Testis (tissue), 3 donors: ENCODE results near the gene WNK1. TPM values are rescaled to one million over a fixed set of nuclear protein-coding genes. Genes with fewer than 3 reads are reported as not detected.
"Not testable (repeated sequence)": the region's sequence is repeated elsewhere in the genome, so short reads cannot be mapped to it uniquely, and the experiment has no call there.

ENCODE experiments used
- DNase-seq: peaks from one replicate; pipeline ENCODE4 v3.0.0-alpha.2; 2019
- H3K27ac ChIP-seq, 2 donors: fragments of 200-600 bp; sonication (generic); one replicate each; pipeline ENCODE4 v1.5.1; 2019
- H3K27me3 ChIP-seq: fragments of 200-600 bp; sonication (generic); one replicate; pipeline ENCODE4 v1.5.1; 2019
- H3K36me3 ChIP-seq: fragments of 200-600 bp; sonication (generic); one replicate; pipeline ENCODE4 v1.5.1; 2017; ENCODE audit warnings: low read depth; ENCODE audit errors: missing control alignments
- H3K4me1 ChIP-seq: fragments of 200-600 bp; sonication (generic); one replicate; pipeline ENCODE4 v1.5.1; 2019
- H3K4me3 ChIP-seq, 2 donors: fragments of 200-600 bp; sonication (generic); one replicate each; pipeline ENCODE4 v1.5.1; 2017 to 2019
- H3K9me3 ChIP-seq: fragments of 200-600 bp; sonication (generic); one replicate; pipeline ENCODE4 v1.5.1; 2017
- CTCF ChIP-seq, 3 experiments: fragments of 450-650 bp in 2 of 3; fragments of 200-600 bp in 1 of 3; sonication (generic) in 1 of 3; IDR thresholded peaks; one replicate each; pipeline ENCODE4 v1.5.1; 2016 to 2019; ENCODE audit warnings: antibody characterized with exemption in 3 of 3, mild to moderate bottlenecking in 2 of 3, moderate library complexity in 1 of 3
- POLR2A ChIP-seq: fragments of 450-650 bp; IDR thresholded peaks from one replicate; pipeline ENCODE4 v1.6.1; 2017; ENCODE audit warnings: antibody characterized with exemption, mild to moderate bottlenecking, moderate library complexity
- WGBS, 2 donors: methylation state at CpG; one replicate each; pipeline ENCODE4 v1.1.5; 2018; 5-methylcytosine and 5-hydroxymethylcytosine counted together
- intact Hi-C: fragments of 100-400 bp; cut with DNase I; formaldehyde crosslinking; loops from one replicate; pipeline ENCODE4 v1.15.1; 2023; ENCODE audit warnings: low total_unique reads
- polyA plus RNA-seq: library from polyadenylated mRNA; stranded (reverse); fragments of 350-450 nt; fragmentation: Illumina TruSeq; extraction: RNeasy Lipid Tissue Mini Kit (QIAGEN cat#74804); gene quantifications from one replicate; pipeline ENCODE4 v1.2.3, GENCODE V29; 2014; ENCODE audit warnings: low read depth, low replicate concordance; ENCODE audit not compliant: insufficient read depth
- total RNA-seq, 2 donors: library from RNA; depleted of rRNA; stranded (reverse); fragments of >200 nt; gene quantifications; one replicate each; pipeline ENCODE4 v1.2.3, GENCODE V29; 2016

WNK1 gene
- total and polyA plus RNA-seq, 3 donors from 2014 or later = 152 to 276 (median 259) TPM

GRCh38 chr12:926641-927040 is 174.3 kb downstream of the WNK1 start:
- H3K4me1 ChIP-seq = no peaks in the 10 kb centered on the region
- DNase-seq = no peak
- H3K9me3 ChIP-seq = no peaks in the 10 kb centered on the region
- no peak overlapping the region for H3K4me3 ChIP-seq
- TF ChIP-seq CTCF (IDR thresholded peaks at IDR 0.05) (no peak), POLR2A (no peak)
- no peaks in the 10 kb centered on the region for H3K27me3 ChIP-seq
- WGBS, 2 donors = 87 to 96% methylated on average over 11 to 12 of the region's 12 CpGs
- intact Hi-C loops = no loop called here
- H3K36me3 ChIP-seq = no peaks in the 10 kb centered on the region
- H3K27ac ChIP-seq = no peak overlapping the region

- no peaks in the 10 kb centered on the region for H3K9me3 ChIP-seq
- TF ChIP-seq CTCF (IDR thresholded peaks at IDR 0.05) (no peak), POLR2A (no peak)
- no peaks in the 10 kb centered on the region for H3K27me3 ChIP-seq
- WGBS, 2 donors = 94 to 95% methylated on average over 5 of the region's 5 CpGs
- H3K27ac ChIP-seq = no peak overlapping the region
- H3K36me3 ChIP-seq = no peaks in the 10 kb centered on the region
- H3K4me3 ChIP-seq = no peak overlapping the region
- intact Hi-C loops = no loop called here
- no peaks in the 10 kb centered on the region for H3K4me1 ChIP-seq
- DNase-seq = no peak
Measured at GRCh38 chr12:931060-931459, 178.7 kb downstream of the WNK1 start.

DNA sequence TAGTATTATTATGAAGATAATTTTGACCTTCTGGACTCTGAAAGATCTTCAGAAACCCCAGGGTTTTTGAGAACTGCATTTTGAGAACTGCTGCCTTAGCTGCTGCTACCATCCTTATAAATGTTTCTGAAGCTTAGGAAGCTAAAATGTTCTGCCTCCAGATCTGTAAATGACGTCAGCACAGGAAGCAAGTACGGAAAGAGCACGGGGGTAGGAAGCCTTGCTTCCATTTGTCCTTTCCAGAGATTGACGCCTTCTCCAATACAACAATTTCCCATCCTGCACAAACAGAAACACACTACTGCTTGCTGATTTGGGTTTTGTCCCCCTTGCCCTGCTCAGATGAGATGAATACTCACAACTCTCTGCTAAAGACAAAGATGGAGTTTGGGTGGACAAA is 179.2 kb downstream of the WNK1 start:
- no peaks in the 10 kb centered on the region for H3K27me3 ChIP-seq
- H3K27ac ChIP-seq = no peak overlapping the region
- H3K4me1 ChIP-seq = no peaks in the 10 kb centered on the region
- TF ChIP-seq POLR2A (no peak), CTCF (IDR thresholded peaks at IDR 0.05) (no peak)
- no peaks in the 10 kb centered on the region for H3K9me3 ChIP-seq
- intact Hi-C loops = no loop called here
- H3K4me3 ChIP-seq = no peak overlapping the region
- no peak for DNase-seq
- 83 to 92% methylated on average over 4 of the region's 4 CpGs for WGBS, 2 donors
- no peaks in the 10 kb centered on the region for H3K36me3 ChIP-seq

- H3K27me3 ChIP-seq, H3K9me3 ChIP-seq, DNase-seq, H3K27ac ChIP-seq, H3K4me3 ChIP-seq, H3K4me1 ChIP-seq, intact Hi-C loops, H3K36me3 ChIP-seq: not testable (repeated sequence)
- 93 to 98% methylated on average over 11 to 12 of the region's 12 CpGs for WGBS, 2 donors
Measured at GRCh38 chr12:935891-936290, 183.5 kb downstream of the WNK1 start.

GRCh38 chr12:936377-937345 is 184.3 kb downstream of the WNK1 start:
- Histone ChIP-seq H3K27ac (no peak overlapping the region), H3K9me3 (no peaks in the 10 kb centered on the region), H3K36me3 (no peaks in the 10 kb centered on the region), H3K4me1 (no peaks in the 10 kb centered on the region), H3K4me3 (no peak overlapping the region), H3K27me3 (no peaks in the 10 kb centered on the region)
- TF ChIP-seq CTCF (IDR thresholded peaks at IDR 0.05) (no peak), POLR2A (no peak)
- DNase-seq = no peak
- intact Hi-C loops = no loop called here
- 81 to 84% methylated on average over 8 of the region's 8 CpGs for WGBS, 2 donors
